HG03025 (cell line): ENCODE results near the gene MACROD1.

ENCODE experiments used
- ATAC-seq: cut with Tn5 transposase; IDR thresholded peaks from one replicate; pipeline ENCODE4 v1.9.1; 2021; ENCODE audit warnings: mild to moderate bottlenecking, moderate library complexity; ENCODE audit not compliant: unreplicated experiment, low FRiP score

Gene MACROD1

DNA sequence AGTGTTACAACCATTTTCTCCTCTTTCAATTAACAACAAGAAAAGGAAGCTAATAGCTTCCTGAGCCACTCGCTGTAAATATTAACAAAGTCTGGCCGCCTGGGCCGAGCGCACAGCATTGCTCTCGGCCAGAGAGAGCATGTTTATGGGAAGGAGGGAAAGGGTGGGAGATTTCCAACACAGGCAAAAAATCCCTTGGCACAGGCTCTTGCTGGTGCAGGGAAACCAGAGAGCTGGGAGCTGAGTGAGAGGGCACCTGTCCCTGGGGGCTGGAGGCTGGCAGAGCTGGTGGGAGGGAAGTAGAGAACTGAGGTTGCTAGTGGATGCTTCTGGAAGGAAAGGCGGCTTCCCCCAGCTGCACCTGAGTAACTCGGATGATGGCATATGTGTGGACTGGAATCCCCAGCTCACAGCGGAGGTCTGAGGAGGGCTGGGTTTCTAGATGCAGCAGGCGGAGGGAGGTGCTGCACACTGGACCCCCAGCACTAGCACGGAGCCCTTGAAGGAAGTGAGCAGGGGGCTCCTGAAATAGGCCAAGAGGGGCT, 70.6 kb downstream of the MACROD1 start:
- no peak for ATAC-seq

DNA sequence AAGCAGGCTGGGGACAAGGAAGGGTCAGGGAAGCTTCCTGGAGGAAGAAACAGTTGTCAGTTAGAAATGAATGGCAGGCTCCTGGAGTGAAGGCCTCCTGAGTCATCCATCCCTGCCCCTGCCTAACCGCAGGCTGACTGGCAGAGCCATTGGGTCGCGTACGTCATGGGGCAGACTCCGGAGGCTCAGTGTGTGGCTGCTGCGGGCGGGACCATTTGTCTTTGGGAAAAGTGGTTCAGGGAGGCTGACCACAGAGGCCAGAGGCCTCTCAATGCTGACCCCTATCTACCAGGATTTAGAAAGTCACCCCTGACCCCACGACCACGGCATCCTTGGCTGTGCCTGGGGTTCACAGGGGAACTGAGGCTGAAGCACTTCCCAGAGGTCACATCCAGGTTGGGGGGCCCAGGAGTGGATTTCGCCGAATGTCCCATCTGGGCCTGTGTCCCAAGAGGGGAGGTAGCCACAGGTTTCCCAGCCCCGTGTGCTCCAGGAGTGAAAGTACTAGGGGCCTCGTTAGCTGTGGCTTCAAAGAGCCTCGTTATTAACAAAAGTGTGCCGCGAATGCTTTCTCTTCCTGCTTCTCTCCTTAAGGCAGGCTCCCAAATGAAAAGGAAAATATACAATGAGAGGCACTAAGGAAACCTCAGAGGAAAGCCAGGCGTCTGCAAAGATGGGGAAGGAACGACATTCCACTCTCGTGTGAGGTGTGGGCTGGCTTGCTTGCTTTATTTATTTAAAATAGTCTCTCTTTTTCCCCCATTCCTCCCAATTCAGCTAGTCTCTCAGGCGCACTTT, 71.3 kb downstream of the MACROD1 start:
- no peak for ATAC-seq

DNA sequence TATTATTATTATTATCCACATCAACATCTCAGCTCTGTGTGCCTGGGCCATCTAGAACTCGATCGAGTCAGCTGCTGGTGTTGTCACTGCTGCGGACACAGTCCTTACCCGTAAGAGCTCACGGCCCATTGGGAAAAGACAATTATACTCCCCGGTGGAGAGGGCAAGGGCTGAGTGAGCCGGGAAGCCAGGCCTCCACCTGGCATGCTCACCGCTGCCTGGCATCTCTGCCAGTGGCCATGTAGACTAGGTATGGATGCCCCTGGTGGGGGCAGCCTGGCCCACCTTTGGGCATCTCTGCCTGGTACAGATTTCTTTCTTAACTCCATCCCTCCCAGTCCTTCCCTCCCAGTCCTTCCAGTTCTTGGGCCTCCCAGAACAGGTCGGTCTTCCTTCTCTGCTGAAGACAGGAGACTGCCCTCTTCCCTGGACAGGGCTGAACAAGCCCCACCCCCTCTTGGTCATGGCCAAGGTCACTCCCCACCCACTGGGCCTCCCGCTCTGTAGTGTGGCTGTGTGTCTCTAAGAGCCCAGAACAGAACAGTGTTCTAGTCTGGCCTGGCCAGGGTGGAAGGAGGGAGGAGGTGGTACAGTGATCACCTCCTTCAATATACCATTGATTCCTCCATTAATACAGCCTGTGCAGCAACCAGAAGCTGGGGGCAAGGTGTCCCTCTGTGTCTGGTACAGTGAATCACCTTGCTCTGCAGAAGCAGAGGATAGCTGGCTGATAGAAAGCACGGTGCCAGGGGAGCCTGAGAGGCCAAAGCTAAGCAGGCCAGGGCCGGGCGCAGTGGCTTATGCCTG, 72.5 kb downstream of the MACROD1 start:
- no peak for ATAC-seq

DNA sequence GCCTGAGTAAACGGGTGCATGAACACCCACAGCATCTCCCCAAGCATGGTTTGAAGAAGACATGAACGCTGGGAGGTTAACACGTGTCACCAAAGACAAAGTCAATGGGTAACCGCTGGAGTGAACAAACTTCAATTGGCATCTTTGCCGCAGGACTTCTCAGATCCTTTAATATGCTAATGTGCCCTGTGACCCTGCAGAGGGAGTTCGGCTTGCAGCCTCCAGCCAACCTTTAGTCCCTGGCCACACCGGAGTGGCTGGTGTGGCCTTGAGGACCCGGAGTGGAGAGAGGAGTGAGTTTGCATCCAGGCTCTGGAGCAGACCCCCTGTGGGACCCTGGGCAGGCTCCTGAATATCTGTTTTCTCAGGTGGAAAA, 73.2 kb downstream of the MACROD1 start:
- ATAC-seq = no peak

DNA sequence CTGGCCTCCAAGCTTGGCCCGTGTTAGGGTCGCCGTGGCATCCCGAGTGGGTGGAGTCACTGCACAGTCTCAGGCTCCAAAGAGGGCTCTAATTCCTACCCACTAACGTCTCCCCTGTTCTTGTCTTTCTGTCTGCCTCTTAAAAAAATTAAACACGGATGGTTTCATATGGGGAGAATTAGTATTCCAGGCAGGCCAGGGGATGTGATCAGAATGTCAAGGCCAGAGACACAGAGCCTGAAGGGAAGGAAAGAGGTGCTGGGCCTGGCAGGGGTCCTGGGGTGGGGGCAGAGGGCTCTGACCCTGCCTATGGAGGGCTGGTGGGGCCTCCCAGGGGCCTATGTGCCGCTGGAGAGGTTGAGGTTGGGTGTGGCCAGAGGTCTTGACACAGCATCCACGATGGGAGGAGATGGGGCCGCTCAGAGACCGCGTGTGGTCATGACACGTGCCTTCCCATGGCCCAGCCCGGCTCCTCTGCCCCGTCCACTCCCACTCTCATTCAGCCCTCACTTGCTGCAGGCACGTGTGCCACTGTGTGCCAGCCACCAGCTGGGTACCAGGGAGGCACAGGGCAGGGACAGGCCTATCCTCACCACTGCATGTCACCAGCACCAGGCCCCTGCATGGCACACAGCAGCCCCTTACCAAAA, 73.7 kb downstream of the MACROD1 start:
- no peak for ATAC-seq

DNA sequence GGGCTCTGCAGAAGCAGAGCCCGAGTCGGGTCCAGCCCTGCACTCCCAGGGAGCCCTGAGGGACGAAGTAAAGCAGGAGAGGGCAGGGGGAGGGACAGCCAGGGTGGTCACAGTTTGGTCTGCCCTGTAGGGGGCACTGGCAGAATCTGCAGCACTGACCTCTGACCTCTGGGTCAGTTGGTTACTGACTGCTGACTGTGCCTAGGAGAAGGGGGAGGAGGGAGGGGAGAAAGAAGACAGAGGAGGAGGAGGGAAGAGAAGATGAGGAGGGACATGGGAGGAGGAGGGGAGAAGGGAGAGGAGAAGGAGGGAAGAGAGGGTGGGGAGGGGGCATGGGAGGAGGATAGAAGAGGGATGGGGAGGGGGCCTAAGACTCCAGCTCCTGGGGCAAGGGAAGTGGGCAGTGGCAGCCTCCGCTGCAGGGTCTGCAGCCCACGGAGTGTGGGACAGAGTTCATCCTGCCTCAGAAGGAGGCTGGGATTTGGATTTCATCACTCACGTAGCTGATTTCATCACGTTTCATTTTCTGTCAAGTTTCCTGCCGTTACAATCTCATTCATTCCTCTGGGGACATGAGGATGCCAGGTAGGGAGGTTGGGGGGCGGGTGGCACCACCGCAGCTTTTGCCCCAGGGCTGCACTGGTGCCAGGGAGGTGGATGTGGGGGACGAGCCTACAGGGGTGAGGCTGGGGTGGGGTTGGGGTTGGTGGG, 75.0 kb downstream of the MACROD1 start:
- no peak for ATAC-seq

DNA sequence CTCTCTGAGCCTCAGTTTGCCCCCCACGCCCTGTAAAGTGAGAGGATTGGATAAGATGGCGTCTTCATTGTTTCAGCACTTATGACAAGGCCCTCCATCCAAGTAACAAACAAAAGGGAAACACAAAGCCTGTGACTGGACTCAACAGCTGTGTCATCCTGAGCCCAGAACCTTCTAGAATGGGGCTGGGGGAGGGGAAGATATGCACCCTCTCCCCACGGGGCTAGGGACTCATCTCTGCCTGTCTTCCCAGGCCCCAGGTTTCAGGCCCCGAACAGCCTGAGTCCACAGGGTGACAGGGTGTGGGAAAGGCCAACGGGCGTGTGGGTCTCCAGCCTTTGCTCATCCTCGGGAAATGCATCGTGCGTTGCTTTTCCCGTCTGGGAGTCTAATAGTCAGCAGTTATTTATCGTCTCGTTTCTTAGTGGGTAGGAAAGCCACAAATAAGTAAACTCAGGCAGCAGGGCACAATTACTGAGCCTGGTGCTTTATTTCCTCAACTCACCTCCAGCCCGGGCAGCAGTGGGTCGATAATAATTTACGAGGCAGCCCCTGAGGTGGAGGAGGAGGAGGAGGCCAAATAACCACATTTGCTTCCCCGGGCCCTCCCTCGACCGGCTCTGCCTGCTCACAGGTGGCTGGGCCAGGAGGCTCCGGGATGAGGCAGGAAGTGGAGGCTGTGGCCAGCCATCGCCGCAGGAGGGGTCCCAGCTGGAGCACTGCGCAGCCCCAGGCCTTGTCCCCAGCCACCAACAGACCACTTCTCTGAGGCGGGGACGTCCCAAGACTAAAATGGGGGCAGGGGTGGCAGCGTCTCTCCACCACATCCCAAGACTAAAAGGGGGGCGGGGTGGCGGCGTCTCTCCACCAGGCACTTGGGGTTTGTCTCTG, 75.8 kb downstream of the MACROD1 start:
- no peak for ATAC-seq

DNA sequence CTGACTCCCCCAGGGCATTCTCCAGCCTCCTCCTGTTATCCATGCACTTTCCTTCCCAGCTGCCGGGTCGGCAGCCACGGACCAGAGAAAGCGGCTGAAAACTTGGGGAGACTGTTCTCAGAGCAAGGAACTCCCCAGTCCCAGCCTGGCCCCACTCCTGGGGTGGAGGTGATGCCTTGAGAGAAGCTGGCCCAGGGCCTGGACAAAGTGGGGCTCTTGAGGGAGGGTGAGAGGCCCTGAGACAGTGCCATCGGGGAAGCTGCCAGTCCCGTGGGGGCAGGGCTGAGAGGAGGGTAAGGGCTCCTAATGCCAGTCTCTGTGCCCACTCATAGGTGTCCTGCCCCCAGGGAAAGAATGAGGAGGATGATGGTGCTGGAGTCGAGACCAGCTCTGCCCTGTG, 76.4 kb downstream of the MACROD1 start:
- no peak for ATAC-seq

DNA sequence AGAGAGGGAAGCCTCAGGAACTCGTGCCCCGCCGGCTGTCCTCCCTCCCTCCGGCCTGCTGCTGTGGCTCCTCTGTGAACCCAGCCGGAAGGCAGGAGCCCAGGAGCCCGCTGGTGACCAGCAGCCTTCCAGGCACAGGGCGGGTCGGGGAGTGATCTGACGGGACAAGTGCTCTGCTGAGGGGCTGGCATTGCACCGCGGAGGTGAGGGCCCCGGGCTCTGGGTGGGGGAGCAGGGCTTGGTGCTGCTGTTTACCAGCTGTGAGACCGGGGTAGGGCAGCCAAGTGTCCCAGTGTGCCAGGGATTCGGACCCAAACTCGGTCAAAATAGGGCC, 76.9 kb downstream of the MACROD1 start:
- ATAC-seq = no peak

DNA sequence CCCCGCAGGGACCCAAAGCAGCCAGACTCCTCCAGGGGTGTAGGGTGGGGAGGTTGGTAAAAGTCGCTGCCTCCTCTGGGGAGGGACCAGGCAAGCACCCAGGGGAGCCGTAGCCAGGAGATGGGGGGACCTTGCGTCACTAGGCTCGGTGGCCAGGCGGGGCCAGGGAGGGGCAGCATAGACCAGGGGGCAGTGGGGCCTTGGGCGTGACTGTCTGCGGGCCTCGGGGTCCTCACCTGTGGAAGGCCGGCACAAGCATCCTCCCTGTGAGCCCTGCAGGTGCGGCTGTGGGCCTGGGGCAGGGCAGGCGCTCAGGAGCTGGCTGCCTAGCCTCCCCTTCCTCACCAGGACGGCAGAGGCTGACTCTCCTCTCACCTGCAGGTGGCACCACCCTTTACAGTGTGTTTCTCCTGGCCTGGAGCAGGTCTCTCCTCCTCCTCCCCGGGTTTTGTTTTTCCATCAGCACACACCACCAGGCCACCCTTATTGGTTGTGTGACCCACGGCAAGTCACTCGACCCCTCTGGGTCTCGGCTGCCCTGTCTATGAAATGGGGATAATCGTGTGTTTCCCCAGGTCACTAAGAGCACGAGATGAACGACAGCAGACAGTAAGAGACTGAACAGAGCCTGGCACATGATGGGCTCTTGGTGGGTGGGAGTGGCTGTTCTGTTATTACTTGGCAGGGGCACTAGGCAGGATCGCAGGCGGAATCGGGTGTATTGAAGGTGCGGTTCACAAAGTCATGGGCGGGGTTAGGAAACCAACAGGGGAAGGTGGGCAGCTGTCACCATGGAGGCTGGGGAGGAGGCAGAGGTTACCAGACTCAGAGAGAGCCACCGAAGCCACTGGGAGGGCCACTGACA, 77.5 kb downstream of the MACROD1 start:
- no peak for ATAC-seq

DNA sequence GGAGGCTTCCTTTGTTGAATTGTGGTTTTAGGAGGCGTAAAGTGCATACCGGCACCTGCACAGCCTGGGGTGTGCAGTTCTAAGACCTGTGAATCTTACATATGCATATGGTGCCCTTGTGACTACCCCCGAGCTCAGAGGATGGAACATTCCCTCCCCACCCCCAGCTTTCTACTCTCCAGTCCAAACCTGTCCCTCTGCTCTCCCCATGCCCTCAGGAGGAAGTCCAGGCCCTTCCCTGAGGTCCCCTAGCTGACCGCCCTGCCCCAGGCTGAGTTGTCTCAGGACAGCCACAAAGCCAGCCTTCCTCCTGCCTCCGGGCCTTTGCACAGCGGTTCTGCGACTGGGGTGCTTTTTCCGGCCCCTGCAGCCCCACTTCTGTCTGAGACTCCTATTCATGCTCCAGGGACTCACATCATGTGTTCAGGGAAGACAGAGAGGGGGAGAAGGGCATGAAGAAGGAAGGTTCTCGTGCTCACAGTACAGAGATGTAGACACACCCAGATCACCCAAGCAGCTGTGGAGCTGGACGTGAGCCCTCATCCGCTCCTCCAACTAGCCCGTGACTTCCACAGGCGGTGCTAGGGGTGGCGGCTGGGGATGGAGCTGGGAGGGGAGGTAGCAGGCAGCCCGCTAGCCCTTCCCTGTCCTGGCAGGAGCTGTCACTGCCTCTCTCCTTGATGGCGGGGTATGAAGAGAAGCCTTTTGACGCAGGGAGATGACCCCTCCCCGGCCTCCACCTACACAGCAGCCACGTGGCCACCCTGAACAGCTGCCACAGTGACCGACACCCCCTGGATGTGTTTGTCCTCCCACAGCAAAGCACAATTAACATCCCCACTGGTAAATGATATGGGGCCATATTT, 79.4 kb downstream of the MACROD1 start:
- no peak for ATAC-seq

DNA sequence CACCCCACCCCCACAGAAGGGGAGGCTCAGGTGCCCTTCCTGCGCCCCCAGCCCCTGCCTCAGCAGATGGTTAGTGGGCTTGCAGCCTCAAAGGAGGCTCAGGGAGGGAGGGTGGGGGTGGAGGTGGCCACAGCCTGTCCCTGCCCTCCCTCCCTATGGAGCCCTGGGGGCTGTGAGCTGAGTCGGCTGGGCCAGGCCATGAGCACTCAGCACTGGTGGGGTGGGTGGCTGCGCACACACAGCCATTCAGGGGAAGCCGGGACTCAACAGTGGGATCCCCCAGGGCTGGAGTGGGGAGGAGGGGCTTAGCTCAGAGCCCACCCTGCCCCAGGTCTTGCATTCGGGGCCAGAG, 80.0 kb downstream of the MACROD1 start:
- ATAC-seq = no peak

DNA sequence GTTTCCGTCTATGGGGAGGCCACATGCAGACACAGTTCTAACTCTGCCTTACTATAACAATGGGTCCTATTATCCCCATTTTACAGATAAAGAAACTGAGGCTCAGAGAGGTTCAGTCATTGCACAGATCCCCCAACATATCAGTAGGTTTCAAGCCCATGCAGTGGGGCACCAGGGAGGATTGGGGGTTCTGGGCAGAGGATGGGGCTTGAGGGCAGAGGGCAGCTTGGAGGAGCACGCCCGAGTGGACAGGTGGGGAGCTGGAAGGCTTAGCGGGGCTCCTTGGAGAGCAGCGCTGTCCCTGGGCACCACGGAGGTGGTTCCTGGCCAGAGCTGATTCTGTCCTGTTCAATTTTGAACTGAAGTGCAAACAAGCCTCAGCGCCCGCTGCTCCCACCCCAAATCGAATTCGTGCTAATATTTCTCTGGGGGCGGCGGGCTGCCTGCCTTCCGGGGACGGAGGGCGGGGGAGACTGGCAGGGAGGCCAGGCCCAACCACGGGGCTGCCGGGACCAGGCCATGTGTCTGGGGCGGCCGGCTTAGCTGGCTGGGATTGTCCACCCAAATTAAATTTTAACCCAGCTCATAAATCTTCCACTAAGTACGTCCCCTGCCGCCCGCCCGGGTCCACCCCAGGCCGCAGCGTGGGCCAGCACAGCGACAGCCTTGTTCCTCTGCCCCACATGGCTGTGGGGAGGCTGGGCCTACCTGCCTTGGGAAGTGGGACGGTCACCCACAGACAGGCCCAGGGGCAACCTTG, 80.8 kb downstream of the MACROD1 start:
- no peak for ATAC-seq

DNA sequence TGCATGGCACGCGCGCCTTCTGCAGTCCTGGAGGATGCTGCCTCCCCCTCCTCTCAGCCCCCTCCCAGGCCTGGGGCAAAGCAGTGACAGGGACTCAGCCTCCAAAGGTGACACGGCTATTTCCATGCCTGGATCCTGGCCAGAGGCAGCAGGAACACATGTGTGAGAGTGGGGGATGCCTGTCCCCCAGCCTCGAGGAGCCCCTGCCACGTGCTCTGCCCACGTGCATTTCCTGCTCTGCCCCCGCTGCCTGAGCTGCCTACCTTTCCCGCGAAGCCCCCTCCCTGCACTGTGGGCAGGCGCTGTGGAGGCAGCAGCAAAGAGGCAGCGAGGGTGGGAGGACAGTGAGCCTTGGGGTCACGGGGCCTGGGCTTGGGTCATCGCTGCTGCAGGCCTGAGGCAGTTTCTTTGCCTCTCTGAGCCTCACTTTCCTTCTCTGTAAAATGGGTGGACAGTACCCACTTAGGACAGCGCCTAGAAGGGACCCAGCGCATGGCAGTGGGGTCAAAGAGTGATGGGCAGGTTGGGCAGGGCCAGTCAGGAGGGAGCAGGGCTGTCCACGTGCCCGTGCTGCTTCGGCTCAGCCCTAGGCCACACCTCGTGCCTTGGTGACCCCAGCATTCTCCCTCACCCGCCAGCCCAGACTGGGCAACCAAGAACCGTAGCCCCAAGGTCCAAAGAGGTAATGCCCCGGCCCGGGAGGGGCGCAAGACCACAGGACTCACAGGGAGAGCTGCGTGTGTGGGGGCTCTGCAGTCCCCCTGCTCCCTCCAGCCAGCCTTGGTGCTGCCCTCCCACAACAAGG, 81.6 kb downstream of the MACROD1 start:
- no peak for ATAC-seq

DNA sequence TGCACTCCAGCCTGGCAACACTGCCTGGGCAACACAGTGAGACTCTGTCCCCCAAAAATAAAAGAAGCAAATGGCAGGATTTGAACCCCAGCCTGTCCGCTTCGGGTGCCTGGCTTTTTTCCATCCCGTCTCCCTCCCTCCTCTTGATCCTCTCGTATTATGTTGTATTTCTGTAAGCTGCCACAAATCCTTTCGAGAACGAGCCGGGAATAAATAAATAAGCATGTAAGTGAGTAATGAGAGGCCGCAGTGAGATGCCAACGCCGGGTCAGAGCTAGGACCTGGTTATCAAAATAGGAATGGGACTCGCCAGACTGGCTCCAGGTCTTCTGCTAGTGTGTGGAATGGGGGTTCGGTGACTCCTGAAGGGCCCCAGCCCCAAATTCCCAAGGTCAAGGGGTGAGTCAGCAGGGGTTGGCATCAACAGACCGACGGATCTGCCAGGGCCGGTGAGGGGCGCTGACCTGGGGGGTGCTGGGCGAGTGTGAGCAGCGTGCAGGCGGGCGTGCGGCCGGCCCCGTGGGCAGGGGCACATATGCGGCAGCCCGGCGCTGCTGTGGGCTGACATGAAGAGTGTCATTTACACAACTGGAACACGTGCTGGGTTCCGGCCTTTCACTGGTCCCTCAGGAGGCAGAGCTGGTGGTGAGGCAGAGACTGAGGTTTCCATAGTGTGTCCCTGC, 82.4 kb downstream of the MACROD1 start:
- ATAC-seq = no peak
